Heart left ventricle (tissue), 16 donors: ENCODE results near the gene HAPLN2. TPM values are rescaled to one million over a fixed set of nuclear protein-coding genes. Genes with fewer than 3 reads are reported as not detected.

Experiments used
- ATAC-seq, 4 donors: fragments of 200-7000 bp; cut with Tn5 transposase; one replicate each; pipeline ENCODE4 v1.9.1; 2020 to 2022; ENCODE audit warnings: moderate library complexity in 4 of 4, mild to moderate bottlenecking in 3 of 4, moderate number of reproducible peaks in 1 of 4
- DNase-seq, 5 donors: peaks; one replicate each; pipeline ENCODE4 v3.0.0-alpha.2; 2020
- H3K27ac ChIP-seq, 12 donors: fragments of 200-600 bp; sonication (generic) in 4 of 12; one replicate each; pipeline versions ENCODE4 v1.5.0 to v1.8.0; 2016 to 2022; ENCODE audit warnings: mild to moderate bottlenecking in 2 of 12
- H3K27me3 ChIP-seq, 9 donors: fragments of 200-600 bp; sonication (generic) in 2 of 9; one replicate each; pipeline versions ENCODE4 v1.5.1 to v1.8.0; 2016 to 2022; ENCODE audit warnings: mild to moderate bottlenecking in 3 of 9
- H3K36me3 ChIP-seq, 9 donors: fragments of 200-600 bp; sonication (generic) in 2 of 9; one replicate each; pipeline versions ENCODE4 v1.5.0 to v1.8.0; 2018 to 2022; ENCODE audit warnings: mild to moderate bottlenecking in 2 of 9
- H3K4me1 ChIP-seq, 12 donors: fragments of 200-600 bp; sonication (generic) in 4 of 12; one replicate each; pipeline versions ENCODE4 v1.5.0 to v1.8.0; 2016 to 2022; ENCODE audit warnings: mild to moderate bottlenecking in 3 of 12
- H3K4me3 ChIP-seq, 12 donors: fragments of 200-600 bp; sonication (generic) in 4 of 12; one replicate each; pipeline versions ENCODE4 v1.5.0 to v1.8.0; 2017 to 2022; ENCODE audit warnings: mild to moderate bottlenecking in 9 of 12, moderate library complexity in 4 of 12
- H3K9me3 ChIP-seq, 12 donors: fragments of 200-600 bp; sonication (generic) in 4 of 12; one replicate each; pipeline versions ENCODE4 v1.5.0 to v1.8.0; 2016 to 2022; ENCODE audit warnings: mild to moderate bottlenecking in 1 of 12
- CTCF ChIP-seq, 12 donors: fragments of 200-600 bp; sonication (generic) in 4 of 12; IDR thresholded peaks; one replicate each; pipeline versions ENCODE4 v1.5.0 to v1.8.0; 2018 to 2022; ENCODE audit warnings: antibody characterized with exemption in 12 of 12, mild to moderate bottlenecking in 5 of 12
- POLR2A ChIP-seq, 2 donors: fragments of 450-650 bp; IDR thresholded peaks; one replicate each; pipeline ENCODE4 v1.6.1; 2017; ENCODE audit warnings: antibody characterized with exemption in 2 of 2, mild to moderate bottlenecking in 2 of 2, moderate library complexity in 2 of 2
- WGBS, 4 donors: extraction: QIAGEN DNeasy Blood & Tissue Kit in 2 of 4; methylation state at CpG; one replicate each; pipeline versions ENCODE4 v1.1.5 to v1.1.7; 2013 to 2018; 5-methylcytosine and 5-hydroxymethylcytosine counted together
- intact Hi-C, 10 donors: fragments of 100-400 bp; cut with DNase I; formaldehyde crosslinking; loops; one replicate each; pipeline versions ENCODE4 v1.11.1 to v1.14.2; 2022
- polyA plus RNA-seq, 2 donors: library from polyadenylated mRNA; stranded (reverse); fragments of 200-250 nt; gene quantifications; one replicate each; pipeline ENCODE4 v1.2.3, GENCODE V29; 2013
- total RNA-seq, 9 donors: library from RNA; depleted of rRNA in 2 of 9; stranded (reverse); fragments of >200 nt in 2 of 9; fragmentation: NEBNext Ultra II Directional in 3 of 9; extraction: Animal tissue kit (Norgen Biotek cat#: 25700) in 3 of 9; gene quantifications; one replicate each; pipeline versions ENCODE4 v1.1.0 to v1.2.4, GENCODE V29; 2016 to 2023
- donor health status: ischemic (EF 13 %, LVEDD 7.1; RV severe dilation, severe dysfunction).
- donor health status: healthy with polysubstance abuse.
- donor health status: DM: no; HTN: yes; CAD: no.
- donor health status: DM: no; HTN: no; CAD: no.
- donor health status: ischemic (EF 25% LVEDD 6.9; RV normal size, moderate dysfunction).
- donor health status: ischemic (EF 25% LVEDD 5.7; RV mildly dilated, moderate dysfunction).
- donor health status: healthy.
- donor health status: DM: yes; HTN: yes; CAD: no.
- donor health status: ischemic (EF 35%, LVEDD 5.7; RV mildly dilated, moderate dysfunction).
- donor health status: nonischemic (EF 11% LVEDD 7.7; RV severe dilation, severe dysfunction).
- donor health status: DM: yes; HTN: yes; CAD: no.
- donor health status: PGD.
- donor health status: ischemic (EF 29% LVEDD 5.4; RV normal size, mild dysfunction).
- donor health status: nonischemic (EF 23%, LVEDD 6.1; RV moderate dilation, normal function).

HAPLN2 gene
- total and polyA plus RNA-seq, 11 donors, result 0.52 to 3.0 (median 1.1) TPM

DNA sequence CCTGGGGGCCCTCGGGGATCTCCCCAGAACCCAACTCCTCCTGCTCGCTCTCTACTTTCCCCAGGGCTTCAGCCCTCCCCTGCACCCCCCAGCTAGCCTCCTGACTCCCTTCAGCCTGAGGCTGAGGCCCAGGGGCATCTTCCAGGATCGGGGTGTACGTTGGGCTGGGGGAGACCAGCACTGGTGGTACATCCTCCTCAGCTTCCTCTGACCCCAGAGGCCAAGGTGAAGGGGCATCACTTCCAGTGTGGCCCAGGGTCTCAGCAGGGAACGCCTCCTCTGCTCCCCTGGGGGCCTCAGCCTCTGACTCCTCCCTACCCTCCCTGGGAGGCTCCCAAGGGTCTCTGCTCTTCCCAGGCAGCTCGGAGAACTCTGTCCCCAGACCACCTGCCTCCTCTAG is 51.1 kb downstream of the HAPLN2 start:
- DNase-seq (no peak), ATAC-seq (no peak)
- Histone ChIP-seq H3K27me3 (no peaks in the 10 kb centered on the region), H3K36me3 (peaks cover 0 to 51% (median 32%) of the 10 kb centered on the region in 9 donors), H3K9me3 (no peaks in the 10 kb centered on the region), H3K4me3 (no peak overlapping the region), H3K4me1 (peaks cover 38 to 100% (median 89%) of the 10 kb centered on the region in 12 donors), H3K27ac (peak overlapping the region in 11 of 12 donors; percentile 42 to 99 (median 96))
- intact Hi-C loops, result no loop called here
- no peak for TF ChIP-seq CTCF (IDR thresholded peaks at IDR 0.05)
- no peak for TF ChIP-seq POLR2A (IDR thresholded peaks at IDR 0.05)
- 56 to 78% (median 69%) methylated on average over 6 of the region's 6 CpGs for WGBS, 4 donors

- Histone ChIP-seq H3K36me3 (peaks cover 0 to 51% (median 32%) of the 10 kb centered on the region in 9 donors), H3K4me1 (peaks cover 34 to 97% (median 86%) of the 10 kb centered on the region in 12 donors), H3K9me3 (no peaks in the 10 kb centered on the region), H3K4me3 (no peak overlapping the region), H3K27me3 (peaks cover 0 to 3% (median 0%) of the 10 kb centered on the region in 9 donors), H3K27ac (peak overlapping the region in 11 of 12 donors; percentile 42 to 99 (median 96))
- intact Hi-C loops, result no loop called here
- DNase-seq (no peak), ATAC-seq (no peak)
- TF ChIP-seq CTCF (IDR thresholded peaks at IDR 0.05), result no peak
- no peak for TF ChIP-seq POLR2A (IDR thresholded peaks at IDR 0.05)
- WGBS, 4 donors, result 61 to 77% (median 67%) methylated on average over 4 of the region's 4 CpGs
These were observed 51.6 kb downstream of the HAPLN2 start for GRCh38 chr1:156670791-156671190.

- DNase-seq (no peak), ATAC-seq (no peak)
- WGBS, 4 donors, result 86 to 95% (median 93%) methylated on average over 2 of the region's 2 CpGs
- Histone ChIP-seq H3K4me3 (no peak overlapping the region), H3K36me3 (peaks cover 0 to 51% (median 32%) of the 10 kb centered on the region in 9 donors), H3K9me3 (no peaks in the 10 kb centered on the region), H3K27me3 (peaks cover 0 to 13% (median 0%) of the 10 kb centered on the region in 9 donors), H3K4me1 (peaks cover 28 to 96% (median 79%) of the 10 kb centered on the region in 12 donors), H3K27ac (peak overlapping the region in 7 of 12 donors; percentile 96 to 99 (median 98))
- no peak for TF ChIP-seq POLR2A (IDR thresholded peaks at IDR 0.05)
- TF ChIP-seq CTCF (IDR thresholded peaks at IDR 0.05), result no peak
- intact Hi-C loops, result no loop called here
These were observed 52.6 kb downstream of the HAPLN2 start for GRCh38 chr1:156671804-156672203.

GRCh38 chr1:156673387-156674121 is 54.3 kb downstream of the HAPLN2 start:
- Histone ChIP-seq H3K4me1 (peaks cover 16 to 90% (median 68%) of the 10 kb centered on the region in 12 donors), H3K27me3 (peaks cover 0 to 27% (median 0%) of the 10 kb centered on the region in 9 donors), H3K36me3 (peaks cover 0 to 51% (median 32%) of the 10 kb centered on the region in 9 donors), H3K4me3 (peak overlapping the region in 10 of 12 donors; percentile 51 to 92 (median 70)), H3K9me3 (no peaks in the 10 kb centered on the region), H3K27ac (peak overlapping the region in 11 of 12 donors; percentile 2 to 98 (median 91))
- DNase-seq (peak in 1 of 5 donors; percentile 42), ATAC-seq (no peak)
- intact Hi-C loops, result no loop called here
- WGBS, 4 donors, result 43 to 52% (median 43%) methylated on average over 7 to 8 of the region's 8 CpGs
- TF ChIP-seq CTCF (IDR thresholded peaks at IDR 0.05) (no peak), POLR2A (IDR thresholded peaks at IDR 0.05) (no peak)
